HCT116 (cell line): ENCODE measurements around the gene AUTS2. TPM values are rescaled to one million over a fixed set of nuclear protein-coding genes. Genes with fewer than 3 reads are reported as not detected.

ENCODE experiments used
- ATAC-seq: fragments of 200-7000 bp; cut with Tn5 transposase; 2 replicates; pipeline ENCODE4 v1.9.1; 2020; ENCODE audit warnings: mild to moderate bottlenecking, moderate library complexity
- BruUV-seq: library from RNA; stranded (reverse); fragments of 400-500 nt; replicated peaks from 2 replicates; lab custom pipeline; 2021; lab: Mats Ljungman, UMichigan
- CTCF ChIA-PET: fragments of 300-600 bp; sonication (Branson Sonifier 250); formaldehyde crosslinking; loops from one replicate; lab custom pipeline; 2021; ENCODE audit warnings: antibody characterized with exemption; lab: Charles Lee
- POLR2A ChIA-PET: fragments of 300-600, 350-600 bp; sonication (Branson Sonifier 250); formaldehyde crosslinking; loops from one replicate; lab custom pipeline; 2021; ENCODE audit warnings: antibody characterized with exemption; lab: Charles Lee
- RAD21 ChIA-PET, 2 experiments: fragments of 300-600 bp; sonication (Branson Sonifier 250); formaldehyde crosslinking; loops; one replicate each; lab custom pipeline; 2023; ENCODE audit warnings: low total read pairs in 2 of 2; ENCODE audit not compliant: uncharacterized antibody in 2 of 2, unreplicated experiment in 2 of 2, low non-redundant PET in 1 of 2; lab: Charles Lee
- DNase-seq: peaks from one replicate; pipeline ENCODE4 v3.0.0-alpha.2; 2010; ENCODE audit warnings: low read depth, low spot score
- H2AFZ ChIP-seq: fragments of 200-600 bp; shearing (Covaris generic), sonication (generic); 2 replicates; pipeline ENCODE4 v1.6.1; 2017; ENCODE audit warnings: low read depth, mixed run types, mixed read lengths, antibody characterized with exemption, low read length; ENCODE audit not compliant: poor library complexity, severe bottlenecking
- H3K27ac ChIP-seq: 2 replicates; pipeline ENCODE4 v1.5.1; 2012; ENCODE audit warnings: low read depth, low read length
- H3K27me3 ChIP-seq: fragments of 200-600 bp; sonication (generic); 2 replicates; pipeline ENCODE4 v1.6.1; 2016; ENCODE audit warnings: mixed run types, low read length, mixed read lengths; ENCODE audit not compliant: insufficient read depth
- H3K36me3 ChIP-seq, 2 experiments: fragments of 200-500 bp in 1 of 2; fragments of 200-600 bp in 1 of 2; sonication (Bioruptor generic) in 1 of 2; sonication (generic) in 1 of 2; 2 replicates each; pipeline versions ENCODE4 v1.5.1 to v1.6.1; 2014 to 2016; ENCODE audit warnings: low read length in 2 of 2, inconsistent platforms in 1 of 2, mixed read lengths in 1 of 2, mixed run types in 1 of 2; ENCODE audit not compliant: insufficient read depth in 2 of 2, control insufficient read depth in 1 of 2
- H3K4me1 ChIP-seq, 2 experiments: fragments of 200-600 bp in 1 of 2; sonication (generic) in 1 of 2; 2 replicates each; pipeline versions ENCODE4 v1.5.1 to v1.6.1; 2012 to 2017; ENCODE audit warnings: low read length in 2 of 2, inconsistent platforms in 1 of 2, mild to moderate bottlenecking in 1 of 2, mixed read lengths in 1 of 2, mixed run types in 1 of 2, moderate library complexity in 1 of 2; ENCODE audit not compliant: insufficient read depth in 2 of 2, control insufficient read depth in 1 of 2
- H3K4me2 ChIP-seq: fragments of 200-600 bp; sonication (generic); 2 replicates; pipeline ENCODE4 v1.6.1; 2017; ENCODE audit warnings: mixed run types, low read length, mixed read lengths
- H3K4me3 ChIP-seq, 2 experiments: fragments of 200-600 bp in 1 of 2; sonication (generic) in 1 of 2; replicated peaks in 1 of 2; 2 replicates each; pipeline ENCODE4 v1.5.1; 2011 to 2016; ENCODE audit warnings: low read length in 2 of 2, control low read depth in 1 of 2, low read depth in 1 of 2, mild to moderate bottlenecking in 1 of 2, mixed read lengths in 1 of 2, mixed run types in 1 of 2
- H3K79me2 ChIP-seq: fragments of 200-600 bp; sonication (generic); 2 replicates; pipeline ENCODE4 v1.6.1; 2017; ENCODE audit warnings: mild to moderate bottlenecking, mixed run types, low read length, moderate library complexity, mixed read lengths; ENCODE audit not compliant: insufficient read depth
- H3K9ac ChIP-seq: fragments of 200-600 bp; sonication (generic); 2 replicates; pipeline ENCODE4 v1.6.1; 2016; ENCODE audit warnings: low read length, mixed read lengths
- H3K9me2 ChIP-seq: fragments of 200-600 bp; sonication (generic), shearing (Covaris generic); 2 replicates; pipeline ENCODE4 v1.6.1; 2017; ENCODE audit warnings: mixed run types, mild to moderate bottlenecking, moderate library complexity; ENCODE audit not compliant: insufficient read depth
- H3K9me3 ChIP-seq, 2 experiments: fragments of 200-500 bp in 1 of 2; fragments of 200-600 bp in 1 of 2; sonication (Bioruptor generic) in 1 of 2; sonication (generic) in 1 of 2; 2 replicates each; pipeline ENCODE4 v1.6.1; 2014 to 2017; ENCODE audit warnings: low read length in 2 of 2, mixed read lengths in 2 of 2, inconsistent platforms in 1 of 2, low read depth in 1 of 2, mild to moderate bottlenecking in 1 of 2, mixed run types in 1 of 2, moderate library complexity in 1 of 2; ENCODE audit not compliant: control insufficient read depth in 1 of 2, insufficient read depth in 1 of 2
- H4K20me1 ChIP-seq: fragments of 200-600 bp; sonication (generic), shearing (Covaris generic); 2 replicates; pipeline ENCODE4 v1.6.1; 2017; ENCODE audit warnings: mixed run types, mild to moderate bottlenecking, moderate library complexity; ENCODE audit not compliant: insufficient read depth
- CBX3 ChIP-seq: IDR thresholded peaks from 2 replicates; pipeline ENCODE4 v1.6.1; 2012; ENCODE audit warnings: low read depth
- CEBPB ChIP-seq: IDR thresholded peaks from 2 replicates; pipeline ENCODE4 v1.6.1; 2012; ENCODE audit warnings: low read depth
- EGR1 ChIP-seq: IDR thresholded peaks from 2 replicates; pipeline ENCODE4 v1.6.1; 2012; ENCODE audit warnings: low read depth
- EZH2 ChIP-seq: fragments of 200-600 bp; sonication (generic); IDR thresholded peaks from 2 replicates; pipeline ENCODE4 v1.6.1; 2017; ENCODE audit warnings: antibody characterized with exemption, mixed run types
- EZH2phosphoT487 ChIP-seq: fragments of 200-600 bp; IDR thresholded peaks from 2 replicates; pipeline ENCODE4 v1.6.1; 2018; ENCODE audit warnings: antibody characterized with exemption, borderline replicate concordance
- FOSL1 ChIP-seq: IDR thresholded peaks from 2 replicates; pipeline ENCODE4 v1.6.1; 2012; ENCODE audit warnings: low read depth
- JUND ChIP-seq: IDR thresholded peaks from 2 replicates; pipeline ENCODE4 v1.6.1; 2012
- POLR2A ChIP-seq: IDR thresholded peaks from 2 replicates; pipeline ENCODE4 v1.7.0; 2011; ENCODE audit warnings: borderline replicate concordance; ENCODE audit not compliant: insufficient read depth, insufficient read length; ENCODE audit errors: extremely low read depth
- POLR2AphosphoS5 ChIP-seq: IDR thresholded peaks from 2 replicates; pipeline ENCODE4 v1.6.1; 2011; ENCODE audit warnings: mild to moderate bottlenecking, low read depth, low read length, moderate library complexity
- RAD21 ChIP-seq: IDR thresholded peaks from 2 replicates; pipeline ENCODE4 v1.6.1; 2012; ENCODE audit warnings: low read depth, mild to moderate bottlenecking
- SIN3A ChIP-seq: IDR thresholded peaks from 2 replicates; pipeline ENCODE4 v1.6.1; 2012; ENCODE audit warnings: low read depth
- SP1 ChIP-seq: IDR thresholded peaks from 2 replicates; pipeline ENCODE4 v1.6.1; 2012; ENCODE audit warnings: low read depth
- TCF7L2 ChIP-seq: IDR thresholded peaks from 2 replicates; pipeline ENCODE4 v1.7.0; 2011; ENCODE audit warnings: borderline replicate concordance, inconsistent platforms; ENCODE audit not compliant: insufficient read depth, insufficient read length; ENCODE audit errors: extremely low read depth
- YY1 ChIP-seq: IDR thresholded peaks from 2 replicates; pipeline ENCODE4 v1.6.1; 2011; ENCODE audit warnings: low read length, low read depth, moderate library complexity, mild to moderate bottlenecking; ENCODE audit not compliant: insufficient replicate concordance; ENCODE audit errors: extremely low read depth
- ZNF274 ChIP-seq: fragments of 200-500 bp; sonication (Bioruptor generic); IDR thresholded peaks from 2 replicates; pipeline ENCODE4 v1.6.1; 2014; ENCODE audit warnings: mild to moderate bottlenecking, low read depth, low read length, inconsistent platforms
- intact Hi-C: fragments of 100-400 bp; cut with micrococcal nuclease; formaldehyde crosslinking; loops from 2 replicates; pipeline ENCODE4 v1.10.0; 2022
- total RNA-seq: library from RNA; stranded (reverse); gene quantifications from one replicate; pipeline ENCODE4 v1.2.1, GENCODE V29; 2021; ENCODE audit not compliant: unreplicated experiment
- TF ChIP-seq, protein P1 (sequence below): IDR thresholded peaks from 2 replicates; pipeline ENCODE4 v1.6.1; 2012
- TF ChIP-seq, protein P2 (sequence below): IDR thresholded peaks from 2 replicates; pipeline ENCODE4 v1.6.1; 2012
- TF ChIP-seq, protein P3 (sequence below), 3 experiments: fragments of 200-600 bp in 1 of 3; sonication (generic) in 1 of 3; IDR thresholded peaks in 2 of 3; conservative IDR thresholded peaks in 1 of 3; 2 replicates each; pipeline ENCODE4 v1.5.1; 2012 to 2017; ENCODE audit warnings: low read depth in 2 of 3, low read length in 2 of 3, antibody characterized with exemption in 1 of 3, borderline replicate concordance in 1 of 3, control low read depth in 1 of 3, mild to moderate bottlenecking in 1 of 3, mixed read lengths in 1 of 3, mixed run types in 1 of 3, moderate library complexity in 1 of 3; ENCODE audit not compliant: insufficient read depth in 1 of 3
- TF ChIP-seq, protein P4 (sequence below): IDR thresholded peaks from 2 replicates; pipeline ENCODE4 v1.6.1; 2011; ENCODE audit warnings: mild to moderate bottlenecking, low read length, moderate library complexity; ENCODE audit not compliant: insufficient replicate concordance; ENCODE audit errors: extremely low read depth

AUTS2 gene
- total RNA-seq, 1 experiment from 2014 or later, result 0.93 TPM

DNA sequence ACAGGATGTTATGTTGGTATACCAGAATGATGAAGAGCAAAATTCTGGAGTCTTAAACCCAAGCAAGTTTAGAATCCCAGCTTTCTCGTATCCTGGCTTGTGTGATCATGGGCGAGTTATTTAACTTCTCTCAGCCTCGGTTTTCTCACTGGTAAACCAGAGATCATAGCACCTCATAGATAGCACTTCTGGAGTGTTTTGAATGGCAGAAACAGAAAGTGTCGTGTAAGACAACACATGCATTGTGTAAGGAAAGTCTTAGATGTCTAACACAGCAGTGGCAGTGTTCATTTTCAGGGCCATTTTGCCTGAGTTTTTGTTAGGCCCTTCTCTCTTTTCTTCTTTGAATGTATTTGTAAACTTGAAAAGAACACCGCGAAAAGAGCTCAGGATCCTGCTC is 465.1 kb downstream of the AUTS2 start:
- BruUV-seq, result no TSS peak
- intact Hi-C loops, result no loop called here
- RAD21 ChIA-PET, result no interaction called here

More for the DNA sequence above, 465.1 kb downstream of the AUTS2 start:
- DNase-seq, result no peak
- Histone ChIP-seq H3K9ac (no peak overlapping the region), H3K4me1 (no peaks in the 10 kb centered on the region), H3K27me3 (no peaks in the 10 kb centered on the region), H3K79me2 (no peaks in the 10 kb centered on the region), H3K4me2 (no peak overlapping the region), H3K9me2 (no peaks in the 10 kb centered on the region), H2AFZ (no peak overlapping the region), H3K36me3 (no peaks in the 10 kb centered on the region)
- TF ChIP-seq EGR1 (no peak), ZNF274 (no peak), EZH2phosphoT487 (no peak), FOSL1 (no peak), POLR2A (no peak), JUND (no peak), SIN3A (no peak), SP1 (no peak), EZH2 (no peak), RAD21 (no peak), POLR2AphosphoS5 (no peak), CBX3 (no peak), CEBPB (no peak), TCF7L2 (no peak), YY1 (no peak)
- TF ChIP-seq, protein P1, sequence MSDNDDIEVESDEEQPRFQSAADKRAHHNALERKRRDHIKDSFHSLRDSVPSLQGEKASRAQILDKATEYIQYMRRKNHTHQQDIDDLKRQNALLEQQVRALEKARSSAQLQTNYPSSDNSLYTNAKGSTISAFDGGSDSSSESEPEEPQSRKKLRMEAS, result no peak
- TF ChIP-seq, protein P2, sequence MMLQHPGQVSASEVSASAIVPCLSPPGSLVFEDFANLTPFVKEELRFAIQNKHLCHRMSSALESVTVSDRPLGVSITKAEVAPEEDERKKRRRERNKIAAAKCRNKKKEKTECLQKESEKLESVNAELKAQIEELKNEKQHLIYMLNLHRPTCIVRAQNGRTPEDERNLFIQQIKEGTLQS, result no peak
- TF ChIP-seq, protein P3, sequence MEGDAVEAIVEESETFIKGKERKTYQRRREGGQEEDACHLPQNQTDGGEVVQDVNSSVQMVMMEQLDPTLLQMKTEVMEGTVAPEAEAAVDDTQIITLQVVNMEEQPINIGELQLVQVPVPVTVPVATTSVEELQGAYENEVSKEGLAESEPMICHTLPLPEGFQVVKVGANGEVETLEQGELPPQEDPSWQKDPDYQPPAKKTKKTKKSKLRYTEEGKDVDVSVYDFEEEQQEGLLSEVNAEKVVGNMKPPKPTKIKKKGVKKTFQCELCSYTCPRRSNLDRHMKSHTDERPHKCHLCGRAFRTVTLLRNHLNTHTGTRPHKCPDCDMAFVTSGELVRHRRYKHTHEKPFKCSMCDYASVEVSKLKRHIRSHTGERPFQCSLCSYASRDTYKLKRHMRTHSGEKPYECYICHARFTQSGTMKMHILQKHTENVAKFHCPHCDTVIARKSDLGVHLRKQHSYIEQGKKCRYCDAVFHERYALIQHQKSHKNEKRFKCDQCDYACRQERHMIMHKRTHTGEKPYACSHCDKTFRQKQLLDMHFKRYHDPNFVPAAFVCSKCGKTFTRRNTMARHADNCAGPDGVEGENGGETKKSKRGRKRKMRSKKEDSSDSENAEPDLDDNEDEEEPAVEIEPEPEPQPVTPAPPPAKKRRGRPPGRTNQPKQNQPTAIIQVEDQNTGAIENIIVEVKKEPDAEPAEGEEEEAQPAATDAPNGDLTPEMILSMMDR (IDR thresholded peaks at IDR 0.05 in 2 of 3, conservative IDR thresholded peaks at IDR 0.05 in 1 of 3; ENCODE audit: borderline replicate concordance in 1 of 3, insufficient read depth in 1 of 3, low read depth in 2 of 3, low read length in 2 of 3), result no peak
- TF ChIP-seq, protein P4, sequence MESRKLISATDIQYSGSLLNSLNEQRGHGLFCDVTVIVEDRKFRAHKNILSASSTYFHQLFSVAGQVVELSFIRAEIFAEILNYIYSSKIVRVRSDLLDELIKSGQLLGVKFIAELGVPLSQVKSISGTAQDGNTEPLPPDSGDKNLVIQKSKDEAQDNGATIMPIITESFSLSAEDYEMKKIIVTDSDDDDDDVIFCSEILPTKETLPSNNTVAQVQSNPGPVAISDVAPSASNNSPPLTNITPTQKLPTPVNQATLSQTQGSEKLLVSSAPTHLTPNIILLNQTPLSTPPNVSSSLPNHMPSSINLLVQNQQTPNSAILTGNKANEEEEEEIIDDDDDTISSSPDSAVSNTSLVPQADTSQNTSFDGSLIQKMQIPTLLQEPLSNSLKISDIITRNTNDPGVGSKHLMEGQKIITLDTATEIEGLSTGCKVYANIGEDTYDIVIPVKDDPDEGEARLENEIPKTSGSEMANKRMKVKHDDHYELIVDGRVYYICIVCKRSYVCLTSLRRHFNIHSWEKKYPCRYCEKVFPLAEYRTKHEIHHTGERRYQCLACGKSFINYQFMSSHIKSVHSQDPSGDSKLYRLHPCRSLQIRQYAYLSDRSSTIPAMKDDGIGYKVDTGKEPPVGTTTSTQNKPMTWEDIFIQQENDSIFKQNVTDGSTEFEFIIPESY, result no peak
- TF ChIP-seq, all 23 proteins: peak for 0
- ATAC-seq, result no peak
- peaks cover 7 to 30% of the 10 kb centered on the region in 2 experiments; a peak in 2 of 4 replicates for H3K9me3 ChIP-seq
- no peak overlapping the region for H3K4me3 ChIP-seq
- no peaks in the 10 kb centered on the region for H4K20me1 ChIP-seq
- H3K27ac ChIP-seq, result no peak overlapping the region
- ChIA-PET POLR2A (no interaction called here), CTCF (no interaction called here)
